Fibroblast of villous mesenchyme (primary cell): ENCODE measurements around the gene PKDREJ. TPM values are rescaled to one million over a fixed set of nuclear protein-coding genes. Genes with fewer than 3 reads are reported as not detected.
A peak's percentile ranks its signal among the peaks of the same experiment; 100 is the strongest.

Experiments used
- DNase-seq: peaks from one replicate; pipeline ENCODE4 v3.0.0-alpha.2; 2010; ENCODE audit warnings: low read depth
- H3K4me3 ChIP-seq: 2 replicates; pipeline ENCODE4 v1.5.1; 2011; ENCODE audit warnings: low read depth, mild to moderate bottlenecking, low read length
- CTCF ChIP-seq: IDR thresholded peaks from 2 replicates; pipeline ENCODE4 v1.5.1; 2012; ENCODE audit warnings: low read depth, mild to moderate bottlenecking, low read length; ENCODE audit not compliant: insufficient read depth
- total RNA-seq: library from RNA; depleted of rRNA; stranded (reverse); fragments of >200 nt; gene quantifications from 2 replicates; pipeline ENCODE4 v1.2.3, GENCODE V29; 2012

PKDREJ gene
- total RNA-seq, 1 donor, result not detected

GRCh38 chr22:46287873-46288751, 25.0 kb upstream of the PKDREJ start:
- no peak for TF ChIP-seq CTCF
- no peak overlapping the region for H3K4me3 ChIP-seq
- DNase-seq, result no peak

- DNase-seq, result no peak
- H3K4me3 ChIP-seq, result no peak overlapping the region
- no peak for TF ChIP-seq CTCF
Measured at GRCh38 chr22:46286941-46287872, 24.1 kb upstream of the PKDREJ start.

GRCh38 chr22:46286006-46286405, 22.9 kb upstream of the PKDREJ start:
- no peak for TF ChIP-seq CTCF
- no peak overlapping the region for H3K4me3 ChIP-seq
- DNase-seq, result no peak

GRCh38 chr22:46281866-46282678, 18.9 kb upstream of the PKDREJ start:
- no peak for TF ChIP-seq CTCF
- no peak for DNase-seq
- no peak overlapping the region for H3K4me3 ChIP-seq

GRCh38 chr22:46280999-46281623, 18.0 kb upstream of the PKDREJ start:
- peak; percentile 17 for DNase-seq
- no peak for TF ChIP-seq CTCF
- no peak overlapping the region for H3K4me3 ChIP-seq
